OCI-LY1 (cell line): ENCODE data around the gene ASCC1.

Experiments
- EZH2 ChIP-seq: fragments of 200-600 bp; sonication (generic), shearing (Covaris generic); IDR thresholded peaks from 2 replicates; pipeline ENCODE4 v1.8.0; 2017; ENCODE audit warnings: borderline replicate concordance, mixed run types, mild to moderate bottlenecking, antibody characterized with exemption, low read length, moderate library complexity, mixed read lengths
- TF ChIP-seq, protein P1 (sequence below): fragments of 200-600 bp; sonication (generic), shearing (Covaris generic); IDR thresholded peaks from 2 replicates; pipeline ENCODE4 v1.5.1; 2017; ENCODE audit warnings: mild to moderate bottlenecking, antibody characterized with exemption, low read length, moderate library complexity, mixed read lengths

DNA sequence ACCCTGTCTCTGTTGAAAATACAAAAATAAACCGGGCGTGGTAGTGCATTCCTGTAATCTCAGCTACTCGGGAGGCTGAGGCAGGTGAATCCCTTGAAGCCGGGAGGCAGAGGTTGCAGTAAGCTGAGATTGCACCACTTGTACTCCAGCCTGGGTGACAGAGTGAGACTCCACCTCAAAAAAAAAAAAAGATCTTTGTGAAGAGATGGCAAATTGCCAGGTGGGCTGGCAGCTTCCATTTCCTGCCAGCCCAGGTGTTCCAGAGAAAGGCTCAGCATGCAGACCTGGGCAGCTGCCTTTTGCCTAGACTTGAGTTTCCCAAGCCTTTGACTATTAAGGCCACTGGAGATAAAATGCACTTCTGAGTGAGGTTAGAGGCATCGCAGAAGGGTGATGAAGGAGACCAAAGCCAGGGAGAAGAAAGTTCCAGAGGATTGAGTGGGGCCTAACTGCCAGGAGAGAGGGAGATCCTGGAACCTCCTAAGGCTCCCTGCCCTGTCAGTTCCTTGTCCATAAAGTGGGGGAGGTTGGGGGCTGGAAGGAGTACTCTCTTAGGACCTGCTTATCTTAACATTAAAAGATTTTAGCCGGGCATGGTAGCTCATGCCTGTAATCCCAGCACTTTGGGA is 47.7 kb upstream of the ASCC1 start:
- TF ChIP-seq, protein P1, sequence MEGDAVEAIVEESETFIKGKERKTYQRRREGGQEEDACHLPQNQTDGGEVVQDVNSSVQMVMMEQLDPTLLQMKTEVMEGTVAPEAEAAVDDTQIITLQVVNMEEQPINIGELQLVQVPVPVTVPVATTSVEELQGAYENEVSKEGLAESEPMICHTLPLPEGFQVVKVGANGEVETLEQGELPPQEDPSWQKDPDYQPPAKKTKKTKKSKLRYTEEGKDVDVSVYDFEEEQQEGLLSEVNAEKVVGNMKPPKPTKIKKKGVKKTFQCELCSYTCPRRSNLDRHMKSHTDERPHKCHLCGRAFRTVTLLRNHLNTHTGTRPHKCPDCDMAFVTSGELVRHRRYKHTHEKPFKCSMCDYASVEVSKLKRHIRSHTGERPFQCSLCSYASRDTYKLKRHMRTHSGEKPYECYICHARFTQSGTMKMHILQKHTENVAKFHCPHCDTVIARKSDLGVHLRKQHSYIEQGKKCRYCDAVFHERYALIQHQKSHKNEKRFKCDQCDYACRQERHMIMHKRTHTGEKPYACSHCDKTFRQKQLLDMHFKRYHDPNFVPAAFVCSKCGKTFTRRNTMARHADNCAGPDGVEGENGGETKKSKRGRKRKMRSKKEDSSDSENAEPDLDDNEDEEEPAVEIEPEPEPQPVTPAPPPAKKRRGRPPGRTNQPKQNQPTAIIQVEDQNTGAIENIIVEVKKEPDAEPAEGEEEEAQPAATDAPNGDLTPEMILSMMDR, result no peak
- no peak for TF ChIP-seq EZH2
